Lower lobe of right lung (tissue), 2 donors: Measurements from ENCODE around the gene ACOXL. TPM values are rescaled to one million over a fixed set of nuclear protein-coding genes. Genes with fewer than 3 reads are reported as not detected.

Experiments
- ATAC-seq, 2 donors: fragments of 200-7000 bp; cut with Tn5 transposase; one replicate each; pipeline ENCODE4 v1.9.1; 2020 to 2022; ENCODE audit warnings: mild to moderate bottlenecking in 2 of 2, moderate library complexity in 2 of 2
- DNase-seq: peaks from one replicate; pipeline ENCODE4 v3.0.0-alpha.2; 2020
- H3K27ac ChIP-seq: fragments of 200-600 bp; one replicate; pipeline ENCODE4 v1.8.0; 2022
- H3K27me3 ChIP-seq: fragments of 200-600 bp; one replicate; pipeline ENCODE4 v1.8.0; 2022; ENCODE audit warnings: low read depth
- H3K36me3 ChIP-seq: fragments of 200-600 bp; one replicate; pipeline ENCODE4 v1.8.0; 2022; ENCODE audit warnings: mild to moderate bottlenecking
- H3K4me1 ChIP-seq: fragments of 200-600 bp; one replicate; pipeline ENCODE4 v1.8.0; 2022
- H3K4me3 ChIP-seq: fragments of 200-600 bp; one replicate; pipeline ENCODE4 v1.8.0; 2022; ENCODE audit warnings: mild to moderate bottlenecking
- H3K9me3 ChIP-seq: fragments of 200-600 bp; one replicate; pipeline ENCODE4 v1.8.0; 2022
- CTCF ChIP-seq: fragments of 200-600 bp; IDR thresholded peaks from one replicate; pipeline ENCODE4 v1.8.0; 2022; ENCODE audit warnings: antibody characterized with exemption, mild to moderate bottlenecking
- intact Hi-C: fragments of 100-400 bp; cut with DNase I; formaldehyde crosslinking; loops from one replicate; pipeline ENCODE4 v1.11.0; 2022
- total RNA-seq: library from RNA; stranded (reverse); fragmentation: NEBNext Ultra II Directional; extraction: Animal tissue kit (Norgen Biotek cat#: 25700); gene quantifications from one replicate; pipeline ENCODE4 v1.2.1, GENCODE V29; 2021
- donor health status: DM: no; HTN: yes; CAD: no; lungs with severe emphysema.

The ACOXL gene
- total RNA-seq, 1 donor from 2014 or later = 38.5 TPM

DNA sequence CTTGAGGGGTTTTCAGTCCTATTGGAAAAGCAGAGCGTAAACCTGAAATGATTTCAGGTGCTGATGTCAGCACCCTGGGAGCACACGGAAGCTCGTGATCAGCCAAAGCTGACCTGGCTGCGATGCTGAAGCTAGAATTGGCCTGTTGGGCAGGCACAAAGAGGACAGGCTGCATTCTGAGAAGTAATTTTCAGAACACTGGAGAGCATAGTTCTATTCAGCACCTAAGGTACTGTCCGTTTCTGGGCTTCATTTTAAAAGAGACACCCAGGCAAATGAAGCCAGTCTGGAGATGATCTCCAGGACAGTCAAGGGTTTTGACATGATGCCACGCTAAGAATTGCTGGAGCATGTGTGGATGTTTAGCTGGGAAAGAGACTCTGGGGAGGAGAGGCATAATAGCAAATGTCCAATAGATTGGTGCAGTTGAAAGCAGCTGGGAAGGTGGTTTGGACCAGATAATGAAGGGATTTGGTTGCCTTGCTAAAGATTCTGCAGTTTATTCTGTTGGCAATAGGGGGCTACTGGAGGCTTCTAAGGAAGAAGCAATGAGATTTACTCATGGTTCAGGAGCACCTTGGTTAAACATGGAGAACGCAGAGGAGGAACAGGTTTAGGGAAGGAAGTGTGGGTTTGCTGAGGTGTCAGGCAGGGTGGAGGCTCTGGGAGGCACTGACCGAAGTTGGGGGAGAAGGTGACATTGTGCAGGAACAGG is 86.6 kb downstream of the ACOXL start:
- Histone ChIP-seq H3K27ac (no peak overlapping the region), H3K9me3 (peaks cover 4% of the 10 kb centered on the region), H3K4me3 (no peak overlapping the region), H3K36me3 (no peaks in the 10 kb centered on the region), H3K27me3 (no peaks in the 10 kb centered on the region), H3K4me1 (no peaks in the 10 kb centered on the region)
- no peak for ATAC-seq
- intact Hi-C loops = no loop called here
- no peak for DNase-seq
- no peak for TF ChIP-seq CTCF

GRCh38 chr2:110819711-110820110 is 87.3 kb downstream of the ACOXL start:
- intact Hi-C loops = no loop called here
- Histone ChIP-seq H3K9me3 (peaks cover 7% of the 10 kb centered on the region), H3K4me3 (no peak overlapping the region), H3K27me3 (no peaks in the 10 kb centered on the region), H3K36me3 (no peaks in the 10 kb centered on the region), H3K27ac (no peak overlapping the region), H3K4me1 (no peaks in the 10 kb centered on the region)
- no peak for DNase-seq
- ATAC-seq = no peak
- TF ChIP-seq CTCF = no peak

GRCh38 chr2:110820128-110820527 is 87.8 kb downstream of the ACOXL start:
- Histone ChIP-seq H3K27ac (no peak overlapping the region), H3K4me3 (no peak overlapping the region), H3K27me3 (no peaks in the 10 kb centered on the region), H3K4me1 (no peaks in the 10 kb centered on the region), H3K9me3 (peaks cover 10% of the 10 kb centered on the region), H3K36me3 (no peaks in the 10 kb centered on the region)
- DNase-seq (no peak), ATAC-seq (no peak)
- intact Hi-C loops = no loop called here
- no peak for TF ChIP-seq CTCF

GRCh38 chr2:110823165-110823564 is 90.8 kb downstream of the ACOXL start:
- Histone ChIP-seq H3K27ac (no peak overlapping the region), H3K9me3 (peaks cover 10% of the 10 kb centered on the region), H3K4me3 (no peak overlapping the region), H3K4me1 (no peaks in the 10 kb centered on the region), H3K36me3 (no peaks in the 10 kb centered on the region), H3K27me3 (no peaks in the 10 kb centered on the region)
- intact Hi-C loops = no loop called here
- no peak for TF ChIP-seq CTCF
- ATAC-seq = no peak
- no peak for DNase-seq

- H3K27ac ChIP-seq = no peak overlapping the region
- ATAC-seq (no peak), DNase-seq (no peak)
- H3K9me3 ChIP-seq = peaks cover 10% of the 10 kb centered on the region
- TF ChIP-seq CTCF = no peak
- no peak overlapping the region for H3K4me3 ChIP-seq
- no peaks in the 10 kb centered on the region for H3K36me3 ChIP-seq
- H3K27me3 ChIP-seq = no peaks in the 10 kb centered on the region
- intact Hi-C loops = no loop called here
- H3K4me1 ChIP-seq = no peaks in the 10 kb centered on the region
Measured at GRCh38 chr2:110827511-110827910, 95.1 kb downstream of the ACOXL start.
